Mononuclear cell (primary cell): ENCODE measurements around the gene RELA. TPM values are rescaled to one million over a fixed set of nuclear protein-coding genes. Genes with fewer than 3 reads are reported as not detected.
A peak's percentile ranks its signal among the peaks of the same experiment; 100 is the strongest.
"Not testable (repeated sequence)": the region's sequence is repeated elsewhere in the genome, so short reads cannot be mapped to it uniquely, and the experiment has no call there.

Source experiments
- H3K27me3 ChIP-seq: 2 replicates; pipeline ENCODE4 v1.6.0; 2011; ENCODE audit warnings: low read length, control low read depth; ENCODE audit not compliant: insufficient read depth
- H3K4me1 ChIP-seq: 2 replicates; pipeline ENCODE4 v1.5.1; 2011; ENCODE audit warnings: mild to moderate bottlenecking, low read length, control low read depth; ENCODE audit not compliant: insufficient read depth
- H3K4me3 ChIP-seq: 2 replicates; pipeline ENCODE4 v1.5.1; 2011; ENCODE audit warnings: mild to moderate bottlenecking, low read length, moderate library complexity
- H3K9me3 ChIP-seq: 2 replicates; pipeline ENCODE4 v1.5.1; 2011; ENCODE audit warnings: low read depth, mild to moderate bottlenecking, control low read depth, low read length
- total RNA-seq: library from RNA; depleted of rRNA; stranded (reverse); fragments of >200 nt; gene quantifications from one replicate; pipeline ENCODE4 v1.2.3, GENCODE V29; 2012

The RELA gene
- total RNA-seq: 107 TPM

- Histone ChIP-seq H3K27me3 (no peaks in the 10 kb centered on the region), H3K4me1 (peaks cover 34% of the 10 kb centered on the region), H3K9me3 (no peaks in the 10 kb centered on the region), H3K4me3 (peak within 1 kb of the TSS; percentile 88)
These were observed at the start of gene RELA for GRCh38 chr11:65662799-65663638. Gene RELA, minus strand, starts transcription at chr11:65662916. Its CDS starts 84 bp downstream, at chr11:65662832.

GRCh38 chr11:65711785-65712632 is 49.3 kb upstream of the RELA start, which contains the start of gene KAT5:
Gene KAT5, plus strand, starts transcription at chr11:65712252. Its CDS starts 16 bp downstream, at chr11:65712268.
- Histone ChIP-seq H3K9me3 (no peaks in the 10 kb centered on the region), H3K4me1 (peaks cover 21% of the 10 kb centered on the region), H3K27me3 (no peaks in the 10 kb centered on the region), H3K4me3 (peak within 1 kb of the TSS; percentile 66)

DNA sequence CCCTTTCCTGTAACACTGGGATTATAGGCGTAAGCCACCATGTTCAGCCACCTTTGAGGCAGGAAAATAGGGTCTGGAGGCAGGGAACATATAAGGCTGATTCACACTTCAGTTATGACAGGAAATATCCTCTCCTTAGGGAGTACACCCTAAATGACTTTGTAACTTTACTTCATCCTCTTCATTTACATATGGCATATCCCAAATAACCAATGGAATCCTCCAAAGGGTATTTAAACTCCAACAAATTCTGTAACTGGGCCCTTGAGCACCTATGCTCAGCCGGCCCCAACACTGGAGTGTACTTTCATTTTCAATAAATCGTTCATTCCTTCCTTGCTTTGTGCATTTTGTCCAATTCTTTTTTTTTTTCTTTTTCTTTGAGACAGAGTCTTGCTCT is 47.7 kb upstream of the RELA start:
- H3K4me1 ChIP-seq: peaks cover 26% of the 10 kb centered on the region
- H3K4me3 ChIP-seq: no peak overlapping the region
- H3K9me3 ChIP-seq: no peaks in the 10 kb centered on the region
- no peaks in the 10 kb centered on the region for H3K27me3 ChIP-seq

DNA sequence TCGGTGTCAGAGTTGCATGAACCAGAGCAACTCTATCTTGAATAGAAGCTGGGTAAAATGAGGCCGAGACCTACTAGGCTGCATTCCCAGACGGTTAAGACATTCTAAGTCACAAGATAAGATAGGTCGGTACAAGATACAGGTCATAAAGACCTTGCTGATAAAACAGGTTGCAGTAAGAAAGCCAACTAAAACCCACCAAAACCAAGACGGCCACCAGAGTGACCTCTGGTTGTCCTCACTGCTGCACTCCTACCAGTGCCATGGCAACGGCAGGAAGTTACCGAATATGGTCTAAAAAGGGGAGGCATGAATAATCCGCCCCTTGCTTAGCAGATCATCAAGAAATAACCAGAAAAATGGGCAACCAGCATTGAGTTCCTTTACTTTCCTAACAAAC is 46.9 kb upstream of the RELA start:
- H3K27me3 ChIP-seq: no peaks in the 10 kb centered on the region
- no peak overlapping the region for H3K4me3 ChIP-seq
- H3K9me3 ChIP-seq: no peaks in the 10 kb centered on the region
- H3K4me1 ChIP-seq: peaks cover 26% of the 10 kb centered on the region

DNA sequence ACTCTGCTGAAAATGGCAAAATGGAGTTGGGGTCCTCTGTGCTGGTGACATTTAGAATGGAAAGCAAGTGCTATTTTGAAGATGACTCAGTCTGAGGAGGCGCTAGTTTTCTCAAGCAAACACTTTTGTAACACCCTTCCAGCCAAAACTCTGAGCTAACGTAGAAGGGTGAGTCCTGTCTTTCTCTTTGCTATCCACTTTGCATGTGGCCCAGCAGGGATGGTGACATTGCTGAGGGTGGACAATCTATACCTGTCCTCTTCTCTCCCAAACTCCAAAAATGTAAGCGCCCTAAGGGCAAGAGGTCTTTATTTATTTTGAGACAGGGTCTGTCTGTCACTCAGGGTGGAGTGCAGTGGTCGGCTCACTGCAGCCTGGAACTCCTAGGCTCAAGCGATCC is 45.7 kb upstream of the RELA start:
- H3K4me3 ChIP-seq: no peak overlapping the region
- no peaks in the 10 kb centered on the region for H3K9me3 ChIP-seq
- no peaks in the 10 kb centered on the region for H3K27me3 ChIP-seq
- peaks cover 24% of the 10 kb centered on the region for H3K4me1 ChIP-seq

DNA sequence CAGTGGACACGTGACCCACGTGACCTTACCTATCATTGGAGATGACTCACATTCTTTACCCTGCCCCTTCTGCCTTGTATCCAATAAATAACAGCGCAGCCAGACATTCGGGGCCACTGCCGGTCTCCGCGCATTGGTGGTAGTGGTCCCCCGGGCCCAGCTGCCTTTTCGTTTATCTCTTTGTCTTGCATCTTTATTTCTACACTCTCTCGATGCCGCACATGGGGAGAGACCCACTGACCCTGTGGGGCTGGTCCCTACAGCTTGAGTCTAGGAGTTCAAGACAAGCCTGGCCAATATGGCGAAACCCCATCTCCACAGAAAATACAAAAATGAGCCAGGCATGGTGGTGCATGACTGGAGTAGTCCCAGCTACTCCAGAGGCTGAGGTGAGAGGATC is 44.3 kb upstream of the RELA start:
- H3K27me3 ChIP-seq, H3K9me3 ChIP-seq, H3K4me3 ChIP-seq: not testable (repeated sequence)
- H3K4me1 ChIP-seq: peaks cover 13% of the 10 kb centered on the region

DNA sequence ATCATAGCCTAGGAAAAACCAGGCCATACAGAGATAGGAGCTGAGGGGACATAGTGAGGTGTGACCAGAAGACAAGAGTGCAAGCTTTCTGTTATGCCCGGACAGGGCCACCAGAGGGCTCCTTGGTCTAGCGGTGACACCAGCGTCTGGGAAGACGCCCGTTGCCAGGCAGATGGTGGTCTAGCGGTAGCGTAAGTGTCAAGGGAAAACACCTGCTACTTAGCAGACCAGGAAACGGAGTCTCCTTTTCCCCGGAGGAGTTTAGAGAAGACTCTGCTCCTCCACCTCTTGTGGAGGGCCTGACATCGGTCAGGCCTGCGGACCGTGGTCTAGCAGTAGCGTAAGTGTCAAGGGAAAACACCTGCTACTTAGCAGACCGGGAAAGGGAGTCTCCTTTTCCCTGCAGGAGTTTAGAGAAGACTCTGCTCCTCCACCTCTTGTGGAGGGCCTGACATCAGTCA is 43.6 kb upstream of the RELA start:
- H3K4me1 ChIP-seq: peaks cover 11% of the 10 kb centered on the region
- not testable (repeated sequence) for H3K9me3 ChIP-seq, H3K4me3 ChIP-seq, H3K27me3 ChIP-seq

DNA sequence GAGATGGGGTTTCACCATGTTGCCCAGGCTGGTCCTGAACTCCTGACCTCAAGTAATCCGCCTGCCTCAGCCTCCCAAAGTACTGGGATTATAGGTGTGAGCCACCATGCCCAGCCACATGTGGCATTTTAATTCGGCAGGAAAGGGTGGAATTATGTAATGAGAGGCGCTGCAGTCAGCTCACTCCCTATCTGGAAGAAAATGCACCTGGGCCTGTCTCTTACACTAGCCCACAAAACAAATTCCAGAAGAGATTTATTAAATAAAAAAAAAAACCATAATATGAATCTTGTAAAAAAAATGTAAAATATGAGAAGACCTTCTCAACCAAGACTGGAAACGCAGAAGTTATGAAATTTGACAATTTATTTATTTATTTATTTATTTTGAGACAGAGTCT is 41.1 kb upstream of the RELA start:
- H3K27me3 ChIP-seq: no peaks in the 10 kb centered on the region
- H3K4me3 ChIP-seq: no peak overlapping the region
- peaks cover 5% of the 10 kb centered on the region for H3K4me1 ChIP-seq
- H3K9me3 ChIP-seq: no peaks in the 10 kb centered on the region

GRCh38 chr11:65701686-65702085 is 39.0 kb upstream of the RELA start:
- Histone ChIP-seq H3K9me3 (no peaks in the 10 kb centered on the region), H3K4me1 (peaks cover 5% of the 10 kb centered on the region), H3K27me3 (no peaks in the 10 kb centered on the region), H3K4me3 (no peak overlapping the region)

DNA sequence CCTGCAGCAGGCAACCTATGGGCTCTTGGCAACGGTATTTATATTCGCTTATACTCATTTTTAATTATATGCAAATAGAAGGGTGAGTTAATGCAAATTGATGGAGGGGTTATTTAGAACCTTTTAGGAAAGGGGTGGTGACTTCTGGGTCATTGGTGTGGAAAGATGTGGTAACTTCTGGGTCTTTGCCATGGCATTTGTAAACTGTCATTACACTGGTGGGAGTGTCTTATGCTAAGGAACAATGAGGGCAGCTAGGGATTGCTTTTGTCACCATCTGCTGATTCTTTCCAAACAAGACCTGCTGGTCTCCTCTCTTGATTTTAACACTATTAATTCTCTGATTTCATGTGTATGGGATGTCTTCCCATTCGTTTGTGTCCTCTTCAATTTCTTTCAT is 37.7 kb upstream of the RELA start:
- Histone ChIP-seq H3K27me3 (no peaks in the 10 kb centered on the region), H3K4me1 (no peaks in the 10 kb centered on the region), H3K4me3 (no peak overlapping the region), H3K9me3 (no peaks in the 10 kb centered on the region)

DNA sequence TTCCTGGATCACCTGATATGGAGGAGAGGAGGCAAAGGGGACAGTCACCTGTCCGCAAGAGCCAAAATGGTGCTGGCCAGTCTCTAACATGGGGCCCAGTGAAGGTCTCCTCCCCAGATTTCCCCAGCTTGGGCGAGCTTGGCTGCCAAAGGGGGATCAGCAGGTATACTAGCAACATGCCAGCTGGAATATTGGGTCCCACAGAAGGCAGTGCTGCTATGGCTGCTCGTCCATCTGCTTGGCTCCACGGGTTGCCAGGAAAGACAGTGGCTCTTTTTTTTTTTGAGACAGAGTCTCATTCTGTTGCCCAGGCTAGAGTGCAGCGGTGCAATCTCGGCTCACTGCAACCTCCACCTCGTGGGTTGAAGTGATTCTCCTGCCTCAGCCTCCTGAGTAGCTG is 36.6 kb upstream of the RELA start:
- no peaks in the 10 kb centered on the region for H3K9me3 ChIP-seq
- no peaks in the 10 kb centered on the region for H3K27me3 ChIP-seq
- H3K4me1 ChIP-seq: no peaks in the 10 kb centered on the region
- no peak overlapping the region for H3K4me3 ChIP-seq

GRCh38 chr11:65698205-65698604 is 35.5 kb upstream of the RELA start:
- Histone ChIP-seq H3K4me1 (no peaks in the 10 kb centered on the region), H3K27me3 (no peaks in the 10 kb centered on the region), H3K9me3 (no peaks in the 10 kb centered on the region), H3K4me3 (no peak overlapping the region)

GRCh38 chr11:65696802-65697552 is 34.3 kb upstream of the RELA start:
- no peaks in the 10 kb centered on the region for H3K9me3 ChIP-seq
- H3K4me3 ChIP-seq: no peak overlapping the region
- H3K27me3 ChIP-seq: no peaks in the 10 kb centered on the region
- no peaks in the 10 kb centered on the region for H3K4me1 ChIP-seq

- Histone ChIP-seq H3K27me3 (no peaks in the 10 kb centered on the region), H3K4me1 (no peaks in the 10 kb centered on the region), H3K9me3 (no peaks in the 10 kb centered on the region), H3K4me3 (no peak overlapping the region)
These were observed 32.9 kb upstream of the RELA start for GRCh38 chr11:65695459-65696241.
